Kidney epithelial cell (primary cell): ENCODE results near the gene LARP1. TPM values are rescaled to one million over a fixed set of nuclear protein-coding genes. Genes with fewer than 3 reads are reported as not detected.

ENCODE experiments used
- DNase-seq: peaks from one replicate; pipeline ENCODE4 v3.0.0-alpha.2; 2010; ENCODE audit warnings: low read depth
- H3K27me3 ChIP-seq: 2 replicates; pipeline ENCODE4 v1.6.0; 2011; ENCODE audit warnings: low read length; ENCODE audit not compliant: control insufficient read depth, insufficient read depth
- H3K36me3 ChIP-seq: 2 replicates; pipeline ENCODE4 v1.5.1; 2011; ENCODE audit warnings: low read length; ENCODE audit not compliant: control insufficient read depth, insufficient read depth
- H3K4me3 ChIP-seq: 2 replicates; pipeline ENCODE4 v1.5.1; 2011; ENCODE audit warnings: low read depth, mild to moderate bottlenecking, control low read depth, low read length
- total RNA-seq: library from RNA; depleted of rRNA; stranded (reverse); fragments of >200 nt; gene quantifications from 2 replicates; pipeline ENCODE4 v1.2.3, GENCODE V29; 2015
- TF ChIP-seq, protein P1 (sequence below): IDR thresholded peaks from 2 replicates; pipeline ENCODE4 v1.5.1; 2011; ENCODE audit warnings: mild to moderate bottlenecking, moderate library complexity, low read length, control low read depth, inconsistent platforms; ENCODE audit not compliant: insufficient read depth, poor library complexity, severe bottlenecking

The LARP1 gene
- total RNA-seq, 1 donor from 2014 or later, result 142 TPM

DNA sequence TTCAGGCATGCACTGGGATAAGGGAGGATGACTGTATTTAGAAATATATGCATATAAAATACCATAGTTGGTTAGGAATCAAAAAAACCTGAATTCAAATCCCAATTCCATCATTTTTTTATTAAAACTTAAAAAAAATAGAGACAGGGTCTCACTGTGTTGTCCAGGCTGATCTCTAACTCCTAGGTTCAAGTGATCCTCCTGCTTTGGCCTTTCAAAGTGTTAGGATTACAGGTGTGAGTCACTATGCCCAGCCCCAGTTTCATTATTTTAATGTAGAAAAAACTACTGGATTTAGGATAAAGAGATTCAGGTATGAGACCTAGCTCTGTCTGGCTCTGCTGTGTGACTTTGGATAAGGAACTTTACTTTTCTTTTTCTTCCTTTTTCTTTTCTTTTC, 3.3 kb upstream of the LARP1 start:
- TF ChIP-seq, protein P1, sequence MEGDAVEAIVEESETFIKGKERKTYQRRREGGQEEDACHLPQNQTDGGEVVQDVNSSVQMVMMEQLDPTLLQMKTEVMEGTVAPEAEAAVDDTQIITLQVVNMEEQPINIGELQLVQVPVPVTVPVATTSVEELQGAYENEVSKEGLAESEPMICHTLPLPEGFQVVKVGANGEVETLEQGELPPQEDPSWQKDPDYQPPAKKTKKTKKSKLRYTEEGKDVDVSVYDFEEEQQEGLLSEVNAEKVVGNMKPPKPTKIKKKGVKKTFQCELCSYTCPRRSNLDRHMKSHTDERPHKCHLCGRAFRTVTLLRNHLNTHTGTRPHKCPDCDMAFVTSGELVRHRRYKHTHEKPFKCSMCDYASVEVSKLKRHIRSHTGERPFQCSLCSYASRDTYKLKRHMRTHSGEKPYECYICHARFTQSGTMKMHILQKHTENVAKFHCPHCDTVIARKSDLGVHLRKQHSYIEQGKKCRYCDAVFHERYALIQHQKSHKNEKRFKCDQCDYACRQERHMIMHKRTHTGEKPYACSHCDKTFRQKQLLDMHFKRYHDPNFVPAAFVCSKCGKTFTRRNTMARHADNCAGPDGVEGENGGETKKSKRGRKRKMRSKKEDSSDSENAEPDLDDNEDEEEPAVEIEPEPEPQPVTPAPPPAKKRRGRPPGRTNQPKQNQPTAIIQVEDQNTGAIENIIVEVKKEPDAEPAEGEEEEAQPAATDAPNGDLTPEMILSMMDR, result no peak
- H3K27me3 ChIP-seq, result no peaks in the 10 kb centered on the region
- H3K36me3 ChIP-seq, result no peaks in the 10 kb centered on the region
- no peak for DNase-seq
- H3K4me3 ChIP-seq, result no peak overlapping the region

DNA sequence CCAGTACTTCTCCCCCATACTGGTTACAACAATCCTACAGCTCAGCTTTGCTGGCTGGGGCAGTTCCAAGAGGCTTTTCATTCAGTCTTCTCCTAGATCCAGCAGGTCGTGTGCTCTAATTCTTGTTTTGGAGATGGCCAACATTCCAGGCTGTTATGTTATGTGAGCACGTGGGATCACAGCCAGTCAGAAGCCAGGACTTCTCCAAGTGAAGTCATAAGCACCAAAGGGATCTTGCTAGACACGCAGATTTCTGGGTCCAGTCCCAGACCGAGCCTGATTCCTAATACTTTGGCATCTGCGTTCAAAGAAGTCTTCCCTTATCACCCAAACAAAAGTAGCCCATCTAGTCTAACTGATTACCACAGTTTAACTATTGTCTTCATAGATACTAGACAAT, 1.4 kb upstream of the LARP1 start:
- H3K36me3 ChIP-seq, result no peaks in the 10 kb centered on the region
- no peak for DNase-seq
- TF ChIP-seq, protein P1, result no peak
- no peak overlapping the region for H3K4me3 ChIP-seq
- no peaks in the 10 kb centered on the region for H3K27me3 ChIP-seq

DNA sequence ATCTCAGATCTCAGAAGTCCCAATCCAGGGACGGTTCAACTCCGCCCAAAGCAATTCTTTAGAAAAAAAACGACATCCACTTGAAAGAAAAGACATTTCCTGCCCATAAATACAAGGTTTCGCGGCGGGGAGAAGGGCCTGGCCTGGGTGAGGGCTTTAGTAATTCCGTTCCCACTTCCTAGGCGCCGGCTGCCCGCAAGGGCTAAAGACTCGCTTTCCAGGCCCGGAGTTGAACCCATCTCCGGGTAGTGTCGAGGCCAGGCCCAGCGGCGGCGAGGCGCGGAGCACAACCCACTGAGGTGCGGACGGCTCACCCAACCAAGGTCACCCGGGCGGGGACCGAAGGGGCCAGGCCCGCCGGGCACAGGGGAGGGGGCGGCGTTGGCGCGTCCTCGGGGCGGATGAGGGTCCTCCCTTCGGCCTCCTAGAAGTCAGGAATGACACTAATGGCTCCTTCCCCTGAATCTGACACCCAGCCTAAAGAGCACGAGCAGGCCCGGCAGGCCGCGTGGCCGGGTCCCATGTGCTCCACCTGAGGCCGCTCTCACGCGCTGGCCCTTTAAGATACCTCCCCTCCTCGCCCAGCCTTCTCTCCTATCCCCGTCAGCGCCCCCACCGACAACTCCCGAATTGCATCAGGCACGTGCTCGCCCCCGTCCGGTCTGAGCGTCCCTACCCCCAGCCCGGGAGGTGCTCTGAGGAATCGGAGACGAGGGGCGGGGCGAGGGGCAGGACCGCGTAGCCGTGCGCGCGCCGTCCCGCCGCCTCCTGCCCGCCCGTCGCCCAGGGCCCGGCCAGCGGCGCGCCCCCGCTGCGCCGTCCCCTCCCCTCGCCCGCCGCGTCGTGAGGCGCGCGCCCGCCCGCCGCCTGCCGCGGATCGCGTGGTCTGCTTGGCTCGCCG, 467 bp upstream of the LARP1 start:
- Histone ChIP-seq H3K27me3 (no peaks in the 10 kb centered on the region), H3K4me3 (peak overlapping the region; percentile 77)
- DNase-seq, result peak; percentile 86

DNA sequence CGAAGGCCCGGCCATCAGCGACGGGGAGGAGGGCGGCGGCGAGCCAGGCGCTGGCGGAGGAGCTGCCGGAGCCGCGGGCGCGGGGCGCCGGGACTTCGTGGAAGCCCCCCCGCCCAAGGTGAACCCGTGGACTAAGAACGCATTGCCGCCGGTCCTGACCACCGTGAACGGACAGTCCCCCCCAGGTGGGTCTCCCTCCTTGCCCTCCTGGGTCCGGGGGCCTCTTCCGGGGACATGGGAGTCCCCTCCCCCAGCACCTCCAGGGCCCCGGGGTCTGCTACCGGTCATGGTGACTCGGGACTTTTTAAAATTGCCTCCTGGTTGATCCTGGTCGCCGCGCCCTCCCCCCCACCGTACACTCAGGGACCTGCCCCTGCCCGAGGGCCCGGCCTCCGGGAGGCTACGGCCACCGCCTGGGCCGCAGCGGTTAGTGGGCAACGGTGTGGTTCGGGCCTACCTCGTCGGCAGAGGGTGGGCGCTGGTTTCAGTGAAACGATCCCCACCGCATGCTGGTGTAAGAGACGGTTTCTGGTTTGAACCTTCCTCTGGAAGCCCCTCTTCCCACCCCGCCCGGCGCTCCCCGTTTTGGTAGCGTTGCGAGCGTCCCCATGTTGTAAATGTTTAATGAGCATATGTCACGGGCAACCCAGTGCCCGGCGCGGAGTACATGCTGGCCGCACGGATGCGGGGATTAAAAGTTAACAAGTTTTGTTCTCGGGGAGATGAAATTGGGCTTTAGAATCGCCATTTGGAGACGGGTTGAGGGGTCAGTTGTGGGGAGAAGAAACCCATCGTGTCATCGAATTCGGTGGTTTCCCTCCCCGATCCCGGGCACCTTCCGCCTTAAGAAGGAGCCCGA, 1.1 kb downstream of the LARP1 start:
- no peak for DNase-seq
- TF ChIP-seq, protein P1, result no peak
- Histone ChIP-seq H3K4me3 (peak overlapping the region; percentile 77), H3K27me3 (no peaks in the 10 kb centered on the region), H3K36me3 (no peaks in the 10 kb centered on the region)

More for the DNA sequence above, 467 bp upstream of the LARP1 start:
- no peaks in the 10 kb centered on the region for H3K36me3 ChIP-seq
- TF ChIP-seq, protein P1, result peak; percentile 46

DNA sequence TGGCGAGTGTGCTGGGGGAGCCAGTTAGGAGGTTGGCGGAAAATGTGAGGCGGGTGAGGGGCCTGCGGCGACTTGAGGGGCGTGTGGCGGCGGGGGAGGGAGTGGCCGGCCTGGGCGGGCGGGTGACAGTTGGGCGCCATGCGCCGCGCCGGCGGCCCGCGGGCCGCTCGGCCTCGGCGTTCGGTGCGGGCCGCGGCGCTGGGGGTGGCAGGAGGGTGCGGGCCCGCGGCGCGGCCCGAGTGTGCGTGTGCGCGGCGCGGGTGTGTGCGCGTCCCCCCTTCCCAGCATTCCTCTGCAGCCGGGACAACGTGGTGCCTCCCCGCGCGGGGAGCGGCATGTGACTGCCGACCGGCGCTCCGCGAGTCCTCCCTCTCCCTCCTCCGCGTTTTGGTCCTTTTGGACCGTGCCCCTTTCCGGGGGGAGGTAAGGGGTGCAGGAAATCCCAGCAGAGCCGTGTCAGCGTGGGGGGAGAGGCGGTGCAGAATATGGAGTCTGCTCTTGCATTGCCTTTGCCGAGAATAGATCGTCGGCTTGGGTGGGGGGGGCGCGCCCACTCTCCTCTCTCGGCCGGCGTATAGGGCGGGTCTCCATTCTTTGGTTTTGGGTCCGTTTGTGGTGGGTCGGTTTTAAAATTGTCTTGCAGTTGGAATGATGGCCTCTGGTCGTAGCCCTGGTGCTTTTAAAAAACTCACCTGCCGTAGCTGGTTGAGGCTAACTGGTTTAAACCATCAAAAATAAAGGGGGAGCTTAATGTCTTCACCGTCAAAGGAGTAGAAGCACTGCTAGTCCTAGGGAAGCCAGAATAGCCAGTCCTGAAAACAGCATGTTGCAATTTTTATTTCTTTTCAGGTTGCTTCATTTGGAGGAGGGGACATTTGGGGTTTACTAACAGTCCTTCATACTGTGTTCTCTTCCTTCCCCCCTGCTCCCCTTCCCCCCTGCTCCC, 2.0 kb downstream of the LARP1 start:
- no peak for DNase-seq
- Histone ChIP-seq H3K4me3 (peak overlapping the region; percentile 77), H3K36me3 (no peaks in the 10 kb centered on the region), H3K27me3 (no peaks in the 10 kb centered on the region)
- TF ChIP-seq, protein P1, result no peak
